ENCODE measurements around the gene OPN4. TPM values are rescaled to one million over a fixed set of nuclear protein-coding genes. Genes with fewer than 3 reads are reported as not detected.

The OPN4 gene
- total and polyA plus RNA-seq, 9 donors = 0.08 TPM; not detected in 8

GRCh38 chr10:86652361-86653202, 1.8 kb upstream of the OPN4 start:
- DNase-seq = peak in 1 of 5 donors; percentile 11
- Histone ChIP-seq H3K4me1 (ENCODE audit: insufficient read depth) (peaks cover 10% of the 10 kb centered on the region), H3K9me3 (no peaks in the 10 kb centered on the region), H3K36me3 (no peaks in the 10 kb centered on the region), H3K27ac (no peak overlapping the region), H3K27me3 (no peaks in the 10 kb centered on the region), H3K4me3 (no peak overlapping the region)
- intact Hi-C loops (cut with DNase I) = no loop called here
- TF ChIP-seq CTCF (IDR thresholded peaks at IDR 0.05) (no peak), POLR2A (IDR thresholded peaks at IDR 0.05) (no peak), EP300 (IDR thresholded peaks at IDR 0.05) (no peak)
- WGBS, 3 donors = 67 to 74% (median 69%) methylated on average over 14 of the region's 14 CpGs

GRCh38 chr10:86653379-86653778, 968 bp upstream of the OPN4 start:
- H3K4me1 ChIP-seq (ENCODE audit: insufficient read depth) = peaks cover 10% of the 10 kb centered on the region
- no peaks in the 10 kb centered on the region for H3K27me3 ChIP-seq
- 92 to 96% (median 94%) methylated on average over 3 of the region's 3 CpGs for WGBS, 3 donors
- H3K27ac ChIP-seq = no peak overlapping the region
- intact Hi-C loops (cut with DNase I) = no loop called here
- peak in 1 of 5 donors; percentile 6 for DNase-seq
- H3K9me3 ChIP-seq = no peaks in the 10 kb centered on the region
- H3K36me3 ChIP-seq = no peaks in the 10 kb centered on the region
- TF ChIP-seq CTCF (IDR thresholded peaks at IDR 0.05) (no peak), EP300 (IDR thresholded peaks at IDR 0.05) (no peak), POLR2A (IDR thresholded peaks at IDR 0.05) (no peak)
- no peak overlapping the region for H3K4me3 ChIP-seq

- DNase-seq = no peak
- Histone ChIP-seq H3K4me3 (no peak overlapping the region), H3K27ac (no peak overlapping the region), H3K9me3 (no peaks in the 10 kb centered on the region), H3K36me3 (no peaks in the 10 kb centered on the region), H3K27me3 (no peaks in the 10 kb centered on the region), H3K4me1 (ENCODE audit: insufficient read depth) (peaks cover 7% of the 10 kb centered on the region)
- 94 to 99% (median 98%) methylated on average over 3 of the region's 3 CpGs for WGBS, 3 donors
- intact Hi-C loops (cut with DNase I) = no loop called here
- TF ChIP-seq POLR2A (IDR thresholded peaks at IDR 0.05) (no peak), EP300 (IDR thresholded peaks at IDR 0.05) (no peak), CTCF (IDR thresholded peaks at IDR 0.05) (no peak)
Observed at GRCh38 chr10:86653987-86654386, 360 bp upstream of the OPN4 start.

- WGBS, 3 donors = 85 to 100% (median 96%) methylated on average over 4 of the region's 4 CpGs
- no peaks in the 10 kb centered on the region for H3K9me3 ChIP-seq
- H3K4me3 ChIP-seq = no peak overlapping the region
- H3K36me3 ChIP-seq = no peaks in the 10 kb centered on the region
- no peak overlapping the region for H3K27ac ChIP-seq
- no peaks in the 10 kb centered on the region for H3K4me1 ChIP-seq (ENCODE audit: insufficient read depth)
- no peaks in the 10 kb centered on the region for H3K27me3 ChIP-seq
- intact Hi-C loops (cut with DNase I) = no loop called here
- peak in 2 of 5 donors; percentile 5 to 22 for DNase-seq
- TF ChIP-seq POLR2A (IDR thresholded peaks at IDR 0.05) (no peak), CTCF (IDR thresholded peaks at IDR 0.05) (no peak), EP300 (IDR thresholded peaks at IDR 0.05) (no peak)
Observed at GRCh38 chr10:86655173-86655540, 810 bp downstream of the OPN4 start.

Data from ovary (tissue), 9 donors.